GM19240 (cell line): ENCODE measurements around the gene FOXN3.
"Not testable (repeated sequence)": the region's sequence is repeated elsewhere in the genome, so short reads cannot be mapped to it uniquely, and the experiment has no call there.

Experiments used
- DNase-seq: peaks from one replicate; pipeline ENCODE4 v3.0.0; 2011; ENCODE audit warnings: low spot score; ENCODE audit not compliant: insufficient read length

The FOXN3 gene

GRCh38 chr14:89140326-89140725 is 276.7 kb downstream of the FOXN3 start:
- DNase-seq = no peak

GRCh38 chr14:89139404-89140247 is 277.4 kb downstream of the FOXN3 start:
- no peak for DNase-seq

- DNase-seq = no peak
These were observed 278.2 kb downstream of the FOXN3 start for GRCh38 chr14:89138846-89139245.

GRCh38 chr14:89137526-89138163 is 279.4 kb downstream of the FOXN3 start:
- DNase-seq = no peak

- no peak for DNase-seq
These were observed 280.4 kb downstream of the FOXN3 start for GRCh38 chr14:89136587-89136986.

GRCh38 chr14:89134640-89135039 is 282.4 kb downstream of the FOXN3 start:
- no peak for DNase-seq

GRCh38 chr14:89131004-89131750 is 285.9 kb downstream of the FOXN3 start:
- DNase-seq = no peak

GRCh38 chr14:89129570-89129969 is 287.5 kb downstream of the FOXN3 start:
- DNase-seq = no peak

GRCh38 chr14:89128311-89129026 is 288.6 kb downstream of the FOXN3 start:
- DNase-seq = no peak

GRCh38 chr14:89126461-89126860 is 290.6 kb downstream of the FOXN3 start:
- DNase-seq = no peak

- no peak for DNase-seq
These were observed 291.8 kb downstream of the FOXN3 start for GRCh38 chr14:89125216-89125615.

GRCh38 chr14:89123851-89124250 is 293.2 kb downstream of the FOXN3 start:
- no peak for DNase-seq

- DNase-seq = no peak
These were observed 293.8 kb downstream of the FOXN3 start for GRCh38 chr14:89123215-89123614.

GRCh38 chr14:89121968-89122620 is 294.9 kb downstream of the FOXN3 start:
- DNase-seq = no peak

- no peak for DNase-seq
These were observed 300.0 kb downstream of the FOXN3 start for GRCh38 chr14:89117012-89117411.

- DNase-seq = no peak
These were observed 302.9 kb downstream of the FOXN3 start for GRCh38 chr14:89114109-89114508.

- DNase-seq = no peak
These were observed 304.3 kb downstream of the FOXN3 start for GRCh38 chr14:89112720-89113119.

- DNase-seq = not testable (repeated sequence)
These were observed 305.1 kb downstream of the FOXN3 start for GRCh38 chr14:89111766-89112543.

- not testable (repeated sequence) for DNase-seq
These were observed 305.8 kb downstream of the FOXN3 start for GRCh38 chr14:89111232-89111631.

GRCh38 chr14:89110110-89110509 is 306.9 kb downstream of the FOXN3 start:
- DNase-seq = no peak
